Fibroblast of skin of right biceps (primary cell): ENCODE data around the gene CCDC91.
"Not testable (repeated sequence)": the region's sequence is repeated elsewhere in the genome, so short reads cannot be mapped to it uniquely, and the experiment has no call there.

Source experiments
- DNase-seq: peaks from one replicate; pipeline ENCODE4 v3.0.0-alpha.2; 2013

The CCDC91 gene

DNA sequence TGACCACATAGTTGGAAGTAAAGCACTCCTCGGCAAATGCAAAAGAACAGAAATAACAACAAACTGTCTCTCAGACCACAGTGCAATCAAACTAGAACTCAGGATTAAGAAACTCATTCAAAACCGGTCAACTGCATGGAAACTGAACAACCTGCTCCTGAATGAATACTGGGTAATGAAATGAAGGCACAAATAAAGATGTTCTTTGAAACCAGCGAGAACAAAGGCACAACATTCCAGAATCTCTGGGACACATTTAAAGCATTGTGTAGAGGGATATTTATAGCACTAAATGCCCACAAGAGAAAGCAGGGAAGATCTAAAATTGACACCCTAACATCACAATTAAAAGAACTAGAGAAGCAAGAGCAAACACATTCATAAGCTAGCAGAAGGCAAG lies 285.9 kb downstream of the CCDC91 start:
- not testable (repeated sequence) for DNase-seq

DNA sequence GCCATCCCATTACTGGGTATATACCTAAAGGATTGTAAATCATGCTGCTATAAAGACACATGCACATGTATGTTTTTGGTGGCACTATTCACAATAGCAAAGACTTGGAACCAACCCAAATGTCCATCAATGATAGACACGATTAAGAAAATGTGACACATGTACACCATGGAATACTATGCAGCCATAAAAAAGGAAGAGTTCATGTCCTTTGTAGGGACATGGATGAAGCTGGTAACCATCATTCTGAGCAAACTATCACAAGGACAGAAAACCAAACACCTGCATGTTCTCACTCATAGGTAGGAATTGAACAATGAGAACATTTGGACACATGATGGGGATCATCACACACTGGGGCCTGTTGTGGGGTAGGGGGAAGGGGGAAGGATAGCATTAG lies 288.8 kb downstream of the CCDC91 start:
- DNase-seq = not testable (repeated sequence)

DNA sequence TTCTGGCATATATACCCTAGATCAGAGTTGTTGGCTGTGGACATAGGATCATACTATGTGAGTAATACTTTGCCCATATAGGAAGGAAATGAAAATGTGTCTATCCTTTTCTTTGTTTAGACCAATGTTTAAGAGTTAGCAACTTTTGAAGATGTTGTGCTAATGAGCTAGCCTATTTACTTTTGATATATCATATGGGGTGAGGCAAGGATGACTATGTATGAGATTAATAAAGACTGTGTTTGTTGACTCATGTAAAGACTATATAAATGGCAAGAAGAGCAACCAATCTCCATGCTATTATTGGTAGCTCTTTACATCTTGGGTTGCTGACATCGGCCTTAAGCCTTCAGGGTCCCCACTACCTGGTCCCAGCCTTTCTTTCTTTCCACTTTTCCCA lies 289.4 kb downstream of the CCDC91 start:
- no peak for DNase-seq

DNA sequence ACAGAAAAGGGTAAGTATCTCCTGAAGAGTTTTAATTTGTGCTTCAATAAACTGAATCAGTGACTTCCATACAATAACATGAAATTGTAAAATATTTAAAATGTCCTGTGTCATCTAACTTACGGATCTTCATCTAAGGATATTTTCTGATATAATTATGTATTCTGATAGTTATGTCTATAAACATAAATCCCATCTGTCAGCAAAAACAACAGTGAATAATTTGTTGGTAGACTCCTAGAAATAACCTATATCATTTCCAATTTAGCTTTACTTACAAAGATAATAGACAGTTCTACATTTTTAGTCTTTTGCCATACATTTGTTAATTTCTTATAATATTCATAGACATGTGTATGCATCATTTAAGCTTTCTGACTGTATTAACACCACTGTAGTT lies 293.9 kb downstream of the CCDC91 start:
- DNase-seq = no peak

DNA sequence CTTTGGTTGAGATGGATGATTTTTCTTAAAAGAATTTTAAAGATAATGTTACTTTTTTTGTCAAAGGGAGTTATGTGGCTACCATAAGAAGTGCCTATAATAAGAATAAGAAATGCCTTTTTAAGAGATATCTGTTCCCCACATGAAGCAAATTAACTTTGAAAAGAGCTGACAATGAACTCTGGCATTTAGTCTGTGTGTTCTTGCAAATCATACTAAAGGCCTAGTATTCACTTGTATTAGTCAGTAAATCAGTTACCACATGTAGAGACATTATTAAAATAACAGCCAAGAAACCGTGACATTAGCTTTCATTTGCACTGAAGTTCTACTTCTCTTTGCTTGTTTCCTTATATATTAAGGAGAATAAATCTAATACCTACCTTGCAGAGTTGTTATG lies 296.3 kb downstream of the CCDC91 start:
- peak; percentile 33 for DNase-seq

DNA sequence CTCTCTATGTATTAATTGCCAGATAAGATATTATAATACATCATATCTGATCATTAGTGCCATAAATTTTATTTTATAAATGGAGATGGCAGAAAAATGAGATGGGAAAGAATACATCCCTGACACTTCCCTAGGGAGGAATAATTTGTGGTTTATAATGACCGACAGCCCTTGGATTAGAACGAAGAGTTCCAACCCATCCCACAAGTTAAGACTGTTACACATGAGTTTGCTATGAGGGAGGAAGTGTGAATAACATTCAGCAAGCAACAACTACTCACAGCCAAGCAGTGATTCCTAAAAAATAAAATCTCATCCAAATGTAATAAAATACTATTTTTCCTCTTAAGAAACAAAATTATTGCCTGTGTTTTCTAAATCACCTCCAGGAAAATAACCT lies 299.0 kb downstream of the CCDC91 start:
- peak; percentile 78 for DNase-seq

DNA sequence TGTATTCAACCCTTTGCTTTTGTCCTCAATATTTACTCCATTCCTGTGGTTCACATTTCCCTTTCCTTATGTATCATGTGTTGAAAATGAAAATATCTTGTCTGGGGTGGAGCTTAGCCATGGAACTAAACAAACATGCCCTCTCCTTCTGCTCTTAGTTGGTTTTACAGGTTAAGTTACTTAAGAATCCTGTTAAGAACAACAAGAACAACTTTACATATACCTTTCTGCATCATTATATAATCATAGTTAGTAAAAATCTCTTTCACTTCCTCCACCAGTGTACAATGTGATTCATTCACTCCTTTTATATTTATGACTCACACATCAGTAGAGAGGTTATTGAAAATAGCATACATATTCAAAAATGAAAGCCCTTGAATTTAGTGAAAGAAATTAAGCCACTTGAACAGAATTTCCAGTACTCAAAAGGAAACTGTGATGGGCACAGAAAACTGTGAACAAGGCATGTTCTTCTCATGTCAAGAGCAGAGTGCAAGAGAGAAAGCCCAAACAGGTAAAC lies 307.7 kb downstream of the CCDC91 start:
- DNase-seq = peak; percentile 41

DNA sequence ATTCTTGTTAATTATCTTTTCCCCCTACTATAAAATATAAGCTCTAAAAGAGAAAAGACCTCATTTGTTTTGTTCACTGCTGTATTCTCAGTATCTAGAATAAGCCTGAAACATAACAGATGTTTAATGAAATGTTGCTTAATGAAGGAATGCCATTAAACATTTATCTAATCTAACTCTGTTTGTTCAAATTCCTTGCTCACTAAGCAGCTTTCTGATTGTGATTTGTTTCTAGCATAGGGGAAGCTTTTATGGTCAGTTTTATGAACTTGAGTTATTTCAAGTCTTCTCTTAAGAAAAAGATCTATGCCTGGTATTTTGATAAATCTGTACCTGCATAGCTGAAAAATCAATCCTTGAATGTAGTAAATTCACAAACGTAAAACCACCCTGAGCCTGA lies 308.6 kb downstream of the CCDC91 start:
- DNase-seq = no peak

DNA sequence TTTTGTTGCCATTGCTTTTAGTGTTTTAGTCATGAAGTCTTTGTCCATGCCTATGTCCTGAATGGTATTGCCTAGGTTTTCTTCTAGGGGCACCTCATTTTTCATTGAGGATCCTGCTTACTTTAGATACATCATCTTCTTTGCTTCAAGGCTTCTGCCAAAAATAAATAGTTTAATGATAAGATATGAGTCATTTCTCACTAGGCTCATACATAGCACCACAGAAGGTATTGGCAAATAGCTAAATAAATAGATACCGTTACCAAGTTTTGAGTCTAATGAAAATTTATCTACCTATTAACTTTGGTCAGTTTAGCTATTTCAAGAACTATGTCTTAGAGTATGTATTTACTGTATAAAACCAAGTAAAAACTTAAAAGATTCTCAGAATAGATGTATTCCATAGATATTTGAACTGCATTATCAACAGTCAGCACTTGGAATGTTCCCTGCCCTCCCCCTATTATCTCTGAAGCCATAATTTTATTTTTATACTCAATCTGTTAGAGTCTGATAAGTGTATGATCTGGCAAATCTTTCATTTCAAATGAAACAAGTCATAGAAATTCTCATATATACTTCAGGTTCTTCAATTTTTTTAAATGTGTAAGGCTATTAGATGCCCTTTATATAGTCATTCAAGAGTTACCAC lies 310.2 kb downstream of the CCDC91 start:
- peak; percentile 47 for DNase-seq

DNA sequence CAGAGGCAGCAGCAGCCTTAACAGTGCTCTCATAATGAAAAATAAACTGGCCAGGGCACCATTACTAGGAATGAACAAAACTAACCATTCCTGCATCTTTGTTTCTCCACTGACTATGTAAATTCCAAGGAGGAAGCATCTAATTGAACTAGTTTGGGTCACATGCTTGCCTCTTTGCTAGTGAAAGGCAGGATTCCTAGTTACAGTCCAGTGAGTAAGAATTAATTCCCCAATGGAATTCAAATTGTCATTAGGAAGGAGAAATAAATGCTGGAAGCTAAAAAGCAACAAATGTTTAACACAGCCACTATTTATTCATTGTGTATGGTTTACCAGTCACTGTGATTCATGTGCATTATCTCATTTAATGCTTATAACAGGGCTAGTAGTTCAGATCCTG lies 316.0 kb downstream of the CCDC91 start:
- DNase-seq = peak; percentile 48

DNA sequence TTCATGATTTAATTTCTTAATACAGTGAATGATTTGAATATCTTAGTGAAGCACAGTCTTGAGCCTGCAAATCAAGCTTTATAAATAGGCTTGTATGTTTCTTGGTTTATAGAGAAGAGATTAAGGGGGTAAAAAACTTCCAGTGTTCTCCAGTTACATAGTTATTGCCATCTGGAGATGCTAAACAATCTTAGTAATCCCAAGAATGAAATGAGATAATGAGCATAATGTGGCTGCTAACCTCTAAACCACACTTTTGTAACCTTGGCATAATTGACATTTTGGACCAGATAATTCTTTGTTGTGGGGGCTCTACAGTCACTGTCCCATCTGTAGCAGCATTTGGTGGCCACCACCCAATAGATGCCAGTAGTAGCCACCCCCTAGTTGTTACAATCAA lies 316.8 kb downstream of the CCDC91 start:
- DNase-seq = peak; percentile 73

DNA sequence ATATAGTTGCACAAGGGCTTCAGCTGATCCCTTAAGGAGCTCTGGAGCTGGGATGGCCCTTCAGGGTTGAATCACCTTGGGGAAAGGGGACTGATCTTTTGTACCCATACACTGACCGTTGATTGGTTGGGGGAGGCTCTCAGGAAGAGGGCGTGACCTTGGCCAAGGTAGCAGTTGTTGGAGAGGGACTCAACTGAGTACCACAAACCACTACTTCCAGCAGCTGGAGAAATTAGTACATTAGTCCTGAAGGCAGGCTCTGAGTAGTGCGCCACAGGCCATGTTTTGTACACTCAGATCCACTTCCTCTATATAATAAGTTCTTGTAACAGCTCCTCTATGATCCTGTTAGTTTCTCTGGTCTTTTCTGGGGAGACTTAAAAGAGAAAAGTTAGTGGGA lies 317.6 kb downstream of the CCDC91 start:
- DNase-seq = no peak

DNA sequence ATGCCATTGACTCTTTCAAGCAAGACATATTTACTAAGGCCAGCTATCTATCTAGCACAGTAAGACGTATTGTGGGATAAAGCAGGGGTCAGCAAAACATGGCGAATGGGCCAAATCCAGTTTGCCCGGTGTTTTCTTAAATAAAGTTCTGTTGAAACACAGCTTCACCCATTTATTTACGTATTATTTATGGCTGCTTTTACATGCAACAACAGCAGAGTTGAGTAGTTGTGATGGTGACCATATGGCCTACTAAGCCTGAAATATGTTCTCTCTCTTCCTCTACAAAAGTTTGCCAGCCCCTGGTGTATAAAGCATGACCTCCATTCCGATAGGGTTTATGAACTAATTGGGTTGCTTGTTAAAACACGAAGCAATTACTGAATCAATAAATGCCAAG lies 322.1 kb downstream of the CCDC91 start:
- DNase-seq = no peak

DNA sequence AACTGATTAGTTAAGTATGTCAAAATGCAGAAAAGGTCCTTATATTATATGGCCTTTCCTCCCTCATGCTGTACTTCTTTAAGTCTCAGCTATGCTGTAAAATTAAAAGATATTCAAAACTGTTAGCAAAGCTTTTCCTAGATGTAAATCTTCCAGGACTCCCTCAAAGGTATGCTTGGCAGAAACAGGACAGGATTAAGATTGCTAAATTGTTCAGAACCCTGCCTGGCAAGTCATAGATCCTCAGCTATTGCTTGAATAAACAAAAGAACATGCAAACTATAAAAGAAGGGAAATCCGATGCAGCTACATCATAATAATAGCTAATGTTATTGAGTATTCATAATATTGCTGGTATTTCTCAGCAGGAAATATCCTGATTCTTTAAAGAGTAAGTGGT lies 322.6 kb downstream of the CCDC91 start:
- DNase-seq = no peak

DNA sequence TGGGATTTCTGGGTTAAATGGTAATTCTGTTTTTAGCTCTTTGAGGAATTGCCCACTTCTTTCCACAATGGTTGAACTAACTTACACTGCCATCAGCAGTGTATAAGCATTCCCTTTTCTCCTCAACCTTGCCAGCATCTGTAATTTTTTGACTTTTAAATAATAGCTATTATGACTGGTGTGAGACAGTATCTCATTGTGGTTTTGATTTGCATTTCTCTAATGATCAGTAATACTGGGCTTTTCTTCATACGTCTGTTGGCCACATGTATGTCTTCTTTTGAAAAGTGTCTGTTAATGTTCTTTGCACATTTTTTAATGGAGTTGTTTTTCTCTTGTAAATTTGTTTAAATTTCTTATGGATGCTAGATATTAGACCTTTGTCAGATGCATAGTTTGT lies 323.7 kb downstream of the CCDC91 start:
- DNase-seq = no peak

DNA sequence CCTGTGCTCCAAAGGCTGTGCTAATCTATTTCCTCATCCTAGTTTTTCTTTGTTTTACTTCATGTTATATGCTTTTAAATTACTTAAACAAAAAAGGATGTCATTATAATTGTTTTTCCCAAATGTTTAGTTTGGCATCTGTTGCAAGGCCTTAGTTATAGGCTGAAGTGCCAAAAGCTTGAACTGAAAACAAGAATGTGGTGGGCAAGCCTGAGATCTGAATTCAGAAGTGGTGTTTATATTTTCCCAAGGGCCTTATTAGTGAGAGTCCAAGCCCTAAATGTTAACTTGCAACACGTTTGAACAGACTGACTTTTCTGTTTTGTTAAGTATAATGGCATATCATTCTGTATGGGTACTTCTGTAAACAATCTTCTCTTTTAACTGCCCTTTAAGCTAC lies 326.8 kb downstream of the CCDC91 start:
- no peak for DNase-seq

DNA sequence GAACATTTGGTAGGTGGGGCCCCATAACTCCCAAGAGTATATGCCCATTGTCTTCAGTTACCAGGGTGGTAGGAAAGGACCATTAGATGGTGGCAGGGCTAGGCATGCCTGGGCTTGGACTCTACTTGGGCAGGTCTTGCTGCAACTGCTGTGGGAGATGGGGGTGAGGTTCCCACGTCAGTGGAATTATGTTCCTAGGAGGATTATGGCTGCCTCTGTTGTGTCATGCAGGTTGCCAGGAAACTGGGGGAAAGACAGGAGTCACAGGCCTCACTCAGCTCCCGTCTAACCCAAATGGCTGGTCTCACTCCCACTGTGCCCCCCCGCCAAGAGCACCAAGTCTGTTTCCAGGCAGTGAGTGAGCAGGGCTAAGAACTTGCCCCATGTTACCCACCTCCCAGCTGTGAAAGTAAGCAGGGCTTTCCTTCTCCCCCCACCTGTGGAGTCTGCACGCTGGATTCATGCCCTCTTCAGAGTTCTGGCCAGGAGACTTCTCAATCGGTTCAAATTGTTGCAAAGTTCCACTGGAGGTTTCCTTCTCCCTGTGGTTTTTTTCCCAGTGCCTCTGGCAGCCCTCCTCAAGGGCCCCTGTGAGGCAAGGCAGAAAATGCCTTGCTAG lies 337.5 kb downstream of the CCDC91 start:
- no peak for DNase-seq

DNA sequence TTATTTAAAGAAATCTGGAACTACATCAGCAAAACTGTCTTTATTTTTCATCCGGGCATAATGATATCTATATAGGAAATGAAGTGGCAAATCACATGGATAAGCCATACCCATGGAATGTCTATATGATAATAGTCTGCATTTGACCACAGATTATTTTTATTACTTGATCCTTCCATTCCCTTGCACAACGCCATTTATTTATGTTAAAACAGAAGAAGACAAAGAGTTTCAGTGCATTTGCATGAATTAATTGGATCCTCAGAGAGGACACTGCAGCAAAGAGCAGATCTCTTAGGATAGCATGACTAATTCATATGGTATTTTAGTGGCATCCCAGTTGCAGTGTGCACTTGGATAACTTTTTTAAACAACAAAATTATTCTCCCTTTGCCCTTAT lies 345.0 kb downstream of the CCDC91 start:
- DNase-seq = peak; percentile 80

DNA sequence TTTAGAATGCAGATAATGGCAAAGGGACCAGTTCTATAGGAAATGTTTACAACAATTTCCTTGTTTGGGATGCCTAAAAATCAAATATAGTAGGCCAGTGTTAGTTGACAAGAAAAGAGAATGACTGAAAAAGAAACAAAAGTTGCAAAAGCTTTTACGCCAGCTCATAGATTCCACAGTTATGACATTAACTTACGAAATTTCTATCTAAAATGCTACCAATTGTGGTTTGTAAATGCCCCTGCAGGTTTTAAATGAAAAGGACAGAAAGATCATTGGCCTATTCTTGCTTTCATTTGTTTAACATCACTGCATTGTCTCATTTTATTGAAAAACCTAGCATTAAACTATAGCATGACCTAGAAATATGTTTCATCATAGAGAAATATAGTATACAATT lies 345.8 kb downstream of the CCDC91 start:
- DNase-seq = peak; percentile 76

DNA sequence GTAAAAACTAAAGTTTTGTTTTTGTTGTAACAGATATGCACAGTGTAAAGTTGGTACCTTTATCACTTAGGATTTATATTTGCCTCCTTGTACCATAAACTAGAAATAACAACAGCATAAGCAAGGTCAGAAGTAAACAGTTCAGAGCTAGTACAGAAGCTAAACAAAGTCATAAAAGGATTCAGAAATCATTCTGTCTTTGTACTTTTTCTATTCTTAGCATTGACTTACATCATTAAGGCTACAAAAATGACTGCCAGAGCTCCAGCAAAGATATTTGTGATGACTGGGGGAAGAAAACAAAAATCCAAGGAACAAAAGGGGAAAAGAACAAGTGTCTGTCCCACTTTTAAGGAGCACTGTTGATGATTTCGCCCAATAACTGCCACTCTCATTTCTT lies 347.2 kb downstream of the CCDC91 start:
- DNase-seq = no peak

DNA sequence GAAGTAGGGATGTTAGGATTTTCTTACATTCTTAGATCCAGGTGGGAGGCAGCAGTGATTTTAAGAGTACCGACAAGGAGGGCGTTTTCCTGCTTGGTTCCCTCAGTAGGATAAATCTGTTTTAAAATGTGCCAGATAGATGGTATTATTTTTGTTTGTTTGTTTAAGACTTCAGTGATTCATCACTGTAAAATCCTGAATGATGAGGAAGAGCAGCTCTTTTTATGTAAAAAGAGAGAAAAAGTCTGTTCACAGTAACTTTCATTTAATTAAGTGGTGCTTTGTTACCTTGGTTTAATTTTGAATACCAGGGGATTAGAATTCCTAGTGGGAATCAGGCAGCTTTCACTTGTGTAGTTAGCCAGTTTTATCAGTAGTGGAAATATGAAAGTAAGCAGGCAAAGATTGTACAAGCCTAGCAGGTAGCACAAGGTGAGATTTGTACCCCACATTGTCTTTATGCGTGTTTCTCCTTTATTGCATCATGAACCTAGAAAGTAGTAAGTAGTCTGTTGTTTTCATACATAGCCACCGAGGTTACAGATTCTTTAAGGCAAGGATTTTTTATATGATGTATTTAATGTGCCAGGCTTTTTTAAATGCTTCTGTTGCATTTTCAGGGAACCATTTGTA lies 349.6 kb downstream of the CCDC91 start:
- no peak for DNase-seq

DNA sequence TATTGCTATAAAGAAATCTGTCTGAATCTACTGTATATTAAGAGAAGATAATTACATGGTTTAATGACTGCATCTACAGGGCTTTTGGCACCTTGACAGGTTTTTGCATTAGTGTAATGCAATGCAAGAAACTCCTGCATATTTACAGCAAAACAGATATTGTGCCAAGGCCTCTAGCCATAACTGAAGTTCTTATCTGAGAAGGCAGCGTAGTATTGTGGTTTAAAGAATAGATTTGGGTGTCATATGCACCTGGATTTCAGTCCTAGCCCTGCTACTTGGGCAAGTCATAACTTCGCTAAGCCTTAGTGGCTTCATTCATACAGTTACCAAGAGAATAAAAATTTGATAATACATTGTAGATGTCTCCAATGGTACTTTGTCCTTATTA lies 350.1 kb downstream of the CCDC91 start:
- no peak for DNase-seq

DNA sequence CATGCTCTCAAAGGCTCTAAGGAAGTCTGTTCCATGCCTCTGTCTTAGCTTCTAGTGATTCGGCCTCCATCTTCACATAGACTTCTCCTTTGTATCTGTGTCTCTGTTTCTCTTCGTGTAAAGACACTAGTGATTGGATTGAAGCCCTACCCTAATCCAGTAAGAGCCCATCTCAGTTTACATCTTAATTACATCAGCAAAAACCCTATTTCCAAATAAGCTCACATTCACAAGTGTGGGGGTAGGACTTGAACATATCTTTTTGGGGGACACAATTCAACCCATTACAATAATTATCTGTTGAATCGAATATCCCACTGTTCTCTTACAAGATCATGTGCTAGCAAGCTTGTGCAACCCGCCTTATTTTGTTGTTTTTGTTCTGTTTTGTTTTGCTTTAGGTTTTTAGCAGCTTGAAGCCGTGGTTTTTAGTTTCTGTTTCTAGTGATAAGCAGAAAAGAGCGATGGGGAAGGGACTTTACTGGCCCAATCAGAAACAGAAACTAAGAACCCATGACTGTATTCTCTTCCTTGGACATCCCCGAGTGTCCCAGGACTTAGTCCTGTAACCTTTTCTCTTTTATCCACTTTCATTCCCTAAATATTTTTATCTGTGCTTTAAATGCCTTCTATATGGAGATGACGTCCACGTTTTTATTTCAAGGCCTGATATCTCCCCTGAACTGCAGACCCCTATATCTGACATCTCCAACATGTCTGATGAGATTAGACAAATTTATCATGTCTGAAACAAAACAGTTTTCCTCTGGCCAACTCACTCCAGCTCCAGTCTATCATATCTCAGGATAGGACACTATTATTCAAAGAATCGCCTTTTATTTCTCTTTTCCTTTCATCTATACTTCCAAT lies 353.0 kb downstream of the CCDC91 start:
- DNase-seq = no peak
